Neuronal stem cell (in vitro differentiated cells): ENCODE data around the gene WFS1.

Source experiments
- DNase-seq: peaks from one replicate; pipeline ENCODE4 v3.0.0-alpha.2; 2013; ENCODE audit warnings: low spot score
- H2AFZ ChIP-seq: one replicate; pipeline ENCODE4 v1.6.1; 2013; ENCODE audit warnings: mild to moderate bottlenecking, low read length, inconsistent platforms
- H2AK5ac ChIP-seq: 2 replicates; pipeline ENCODE4 v1.6.1; 2013; ENCODE audit warnings: low read depth, mild to moderate bottlenecking, inconsistent platforms, low read length, moderate library complexity, mixed read lengths
- H2BK120ac ChIP-seq: 2 replicates; pipeline ENCODE4 v1.6.1; 2013; ENCODE audit warnings: low read depth, mild to moderate bottlenecking, inconsistent platforms, low read length, moderate library complexity, mixed read lengths
- H2BK12ac ChIP-seq: one replicate; pipeline ENCODE4 v1.6.1; 2013; ENCODE audit warnings: low read length, inconsistent platforms
- H2BK15ac ChIP-seq: 2 replicates; pipeline ENCODE4 v1.6.1; 2013; ENCODE audit warnings: mild to moderate bottlenecking, low read length, inconsistent platforms, mixed read lengths
- H2BK5ac ChIP-seq: one replicate; pipeline ENCODE4 v1.6.1; 2013; ENCODE audit warnings: inconsistent platforms, mild to moderate bottlenecking, low read length, moderate library complexity
- H3K14ac ChIP-seq: one replicate; pipeline ENCODE4 v1.6.1; 2013; ENCODE audit warnings: low read length, inconsistent platforms
- H3K18ac ChIP-seq: 2 replicates; pipeline ENCODE4 v1.6.1; 2013; ENCODE audit warnings: low read length, inconsistent platforms
- H3K23ac ChIP-seq: 2 replicates; pipeline ENCODE4 v1.6.1; 2013; ENCODE audit warnings: low read depth, mild to moderate bottlenecking, mixed read lengths, low read length, inconsistent platforms; ENCODE audit not compliant: poor library complexity
- H3K27ac ChIP-seq: replicated peaks from 3 replicates; pipeline ENCODE4 v1.5.1; 2013; ENCODE audit warnings: low read length, inconsistent platforms
- H3K27me3 ChIP-seq, 3 experiments: 2 replicates each; pipeline ENCODE4 v1.6.1; 2013; ENCODE audit warnings: low read length in 3 of 3, mild to moderate bottlenecking in 2 of 3, inconsistent platforms in 1 of 3, low read depth in 1 of 3, mixed read lengths in 1 of 3, moderate library complexity in 1 of 3; ENCODE audit not compliant: control insufficient read depth in 3 of 3, insufficient read depth in 3 of 3
- H3K36me3 ChIP-seq, 2 donors: replicated peaks in 1 of 2; 2 replicates each; pipeline ENCODE4 v1.6.1; 2013; ENCODE audit warnings: low read length in 2 of 2; ENCODE audit not compliant: control insufficient read depth in 2 of 2, insufficient read depth in 2 of 2
- H3K4ac ChIP-seq: 2 replicates; pipeline ENCODE4 v1.6.1; 2013; ENCODE audit warnings: inconsistent platforms, mild to moderate bottlenecking, low read length, moderate library complexity
- H3K4me1 ChIP-seq, 2 donors: 1 replicate in 1 of 2; 2 replicates in 1 of 2; pipeline ENCODE4 v1.6.1; 2013; ENCODE audit warnings: low read length in 2 of 2, low read depth in 1 of 2; ENCODE audit not compliant: control insufficient read depth in 2 of 2, insufficient read depth in 1 of 2
- H3K4me2 ChIP-seq: one replicate; pipeline ENCODE4 v1.6.1; 2013; ENCODE audit warnings: mild to moderate bottlenecking, low read length, inconsistent platforms; ENCODE audit not compliant: insufficient read depth, poor library complexity, severe bottlenecking
- H3K4me3 ChIP-seq, 2 donors: 2 replicates each; pipeline ENCODE4 v1.5.1; 2013; ENCODE audit warnings: low read length in 2 of 2, mild to moderate bottlenecking in 2 of 2, inconsistent platforms in 1 of 2, moderate library complexity in 1 of 2
- H3K79me1 ChIP-seq: one replicate; pipeline ENCODE4 v1.6.1; 2013; ENCODE audit warnings: low read depth, mild to moderate bottlenecking, inconsistent platforms, low read length, moderate library complexity
- H3K9ac ChIP-seq: one replicate; pipeline ENCODE4 v1.6.1; 2013; ENCODE audit warnings: mild to moderate bottlenecking, low read depth, low read length, inconsistent platforms; ENCODE audit not compliant: poor library complexity
- H3K9me3 ChIP-seq, 2 donors: replicated peaks in 1 of 2; 2 replicates each; pipeline versions ENCODE3 to v1.6.1; 2013; ENCODE audit warnings: low read length in 2 of 2, mild to moderate bottlenecking in 2 of 2, inconsistent platforms in 1 of 2, low read depth in 1 of 2, mixed read lengths in 1 of 2, moderate library complexity in 1 of 2; ENCODE audit not compliant: control insufficient read depth in 2 of 2, insufficient read depth in 1 of 2
- H4K8ac ChIP-seq: one replicate; pipeline ENCODE4 v1.6.1; 2013; ENCODE audit warnings: low read depth, mild to moderate bottlenecking, inconsistent platforms, low read length, moderate library complexity
- H4K91ac ChIP-seq: one replicate; pipeline ENCODE4 v1.6.1; 2013; ENCODE audit warnings: low read length, low read depth, mild to moderate bottlenecking, inconsistent platforms; ENCODE audit not compliant: poor library complexity
- WGBS, 2 donors: extraction: QIAGEN DNeasy Blood & Tissue Kit; methylation state at CpG; one replicate each; pipeline ENCODE4 v1.1.7; 2013; ENCODE audit warnings: missing lambda C conversion rate in 2 of 2, mixed read lengths in 1 of 2; ENCODE audit not compliant: insufficient read length in 2 of 2, insufficient replicate concordance in 1 of 2; ENCODE audit errors: extremely low coverage in 2 of 2; 5-methylcytosine and 5-hydroxymethylcytosine counted together

Gene WFS1

GRCh38 chr4:6338951-6339817 lies 69.5 kb downstream of the WFS1 start:
- Histone ChIP-seq H4K91ac (no peak overlapping the region), H2BK12ac (no peak overlapping the region), H3K23ac (peak overlapping the region; percentile 68), H3K27ac (no peak overlapping the region), H2AK5ac (no peak overlapping the region), H3K36me3 (no peaks in the 10 kb centered on the region), H3K27me3 (peaks cover 0 to 25% (median 2%) of the 10 kb centered on the region in 3 experiments), H2AFZ (no peak overlapping the region), H3K4me3 (peak overlapping the region in 1 of 2 donors; percentile 54), H3K79me1 (peaks cover under 1% of the 10 kb centered on the region), H2BK5ac (no peak overlapping the region), H3K4me1 (peaks cover 0 to 3% of the 10 kb centered on the region in 2 donors), H4K8ac (no peak overlapping the region), H3K9ac (no peak overlapping the region), H2BK15ac (no peak overlapping the region), H3K4me2 (no peak overlapping the region), H3K9me3 (no peaks in the 10 kb centered on the region), H3K4ac (no peak overlapping the region), H3K14ac (peak overlapping the region; percentile 41), H2BK120ac (no peak overlapping the region), H3K18ac (peak overlapping the region; percentile 52)
- WGBS, 2 donors: no CpG with 5 or more reads among the region's 12 CpGs
- no peak for DNase-seq

- Histone ChIP-seq H3K36me3 (no peaks in the 10 kb centered on the region), H2BK120ac (no peak overlapping the region), H3K9me3 (no peaks in the 10 kb centered on the region), H2AK5ac (no peak overlapping the region), H3K27me3 (peaks cover 0 to 25% (median 4%) of the 10 kb centered on the region in 3 experiments), H2BK5ac (no peak overlapping the region), H3K4me3 (no peak overlapping the region), H2BK12ac (no peak overlapping the region), H3K4me2 (no peak overlapping the region), H3K4ac (no peak overlapping the region), H3K9ac (no peak overlapping the region), H3K14ac (no peak overlapping the region), H3K23ac (no peak overlapping the region), H3K27ac (no peak overlapping the region), H4K91ac (no peak overlapping the region), H3K79me1 (peaks cover 2% of the 10 kb centered on the region), H2BK15ac (no peak overlapping the region), H4K8ac (no peak overlapping the region), H3K4me1 (peaks cover 0 to 3% of the 10 kb centered on the region in 2 donors), H2AFZ (no peak overlapping the region), H3K18ac (peak overlapping the region; percentile 52)
- no peak for DNase-seq
- WGBS, 2 donors: no CpG with 5 or more reads among the region's 13 CpGs
Observed at GRCh38 chr4:6339818-6340445, 70.3 kb downstream of the WFS1 start.

- peaks cover 2% of the 10 kb centered on the region for H3K79me1 ChIP-seq
- H2BK15ac ChIP-seq: no peak overlapping the region
- H3K36me3 ChIP-seq: no peaks in the 10 kb centered on the region
- peak overlapping the region; percentile 27 for H2BK12ac ChIP-seq
- H3K14ac ChIP-seq: no peak overlapping the region
- no peak overlapping the region for H3K4ac ChIP-seq
- no peak overlapping the region for H3K4me3 ChIP-seq
- H4K91ac ChIP-seq: no peak overlapping the region
- H2BK120ac ChIP-seq: no peak overlapping the region
- no peak overlapping the region for H3K4me2 ChIP-seq
- no peak for DNase-seq
- H4K8ac ChIP-seq: peak overlapping the region; percentile 87
- no CpG with 5 or more reads among the region's 9 CpGs for WGBS, 2 donors
- no peak overlapping the region for H2AFZ ChIP-seq
- H2AK5ac ChIP-seq: no peak overlapping the region
- H2BK5ac ChIP-seq: no peak overlapping the region
- H3K18ac ChIP-seq: peak overlapping the region; percentile 67
- H3K23ac ChIP-seq: no peak overlapping the region
- H3K4me1 ChIP-seq: peaks cover 0 to 3% of the 10 kb centered on the region in 2 donors
- peaks cover 0 to 25% (median 4%) of the 10 kb centered on the region in 3 experiments for H3K27me3 ChIP-seq
- no peak overlapping the region for H3K27ac ChIP-seq
- H3K9ac ChIP-seq: no peak overlapping the region
- H3K9me3 ChIP-seq: peaks cover 0 to under 1% of the 10 kb centered on the region in 2 donors
Observed at GRCh38 chr4:6340446-6341015, 70.9 kb downstream of the WFS1 start.

GRCh38 chr4:6341696-6342095 lies 72.0 kb downstream of the WFS1 start:
- no peak overlapping the region for H3K18ac ChIP-seq
- H2BK12ac ChIP-seq: no peak overlapping the region
- H3K27ac ChIP-seq: no peak overlapping the region
- no peaks in the 10 kb centered on the region for H3K36me3 ChIP-seq
- H3K4me1 ChIP-seq: peaks cover 0 to 3% of the 10 kb centered on the region in 2 donors
- no peak overlapping the region for H3K4me2 ChIP-seq
- no peak overlapping the region for H3K23ac ChIP-seq
- no peak overlapping the region for H2AFZ ChIP-seq
- no peak overlapping the region for H2BK5ac ChIP-seq
- no peak overlapping the region for H3K4me3 ChIP-seq
- H3K14ac ChIP-seq: no peak overlapping the region
- H3K27me3 ChIP-seq: peaks cover 0 to 32% (median 4%) of the 10 kb centered on the region in 3 experiments
- H2BK120ac ChIP-seq: no peak overlapping the region
- peaks cover 0 to 2% of the 10 kb centered on the region in 2 donors for H3K9me3 ChIP-seq
- no peak overlapping the region for H4K8ac ChIP-seq
- DNase-seq: no peak
- no peak overlapping the region for H4K91ac ChIP-seq
- H3K4ac ChIP-seq: no peak overlapping the region
- no CpG with 5 or more reads among the region's 6 CpGs for WGBS, 2 donors
- H2AK5ac ChIP-seq: no peak overlapping the region
- no peak overlapping the region for H2BK15ac ChIP-seq
- no peak overlapping the region for H3K9ac ChIP-seq
- H3K79me1 ChIP-seq: peaks cover 2% of the 10 kb centered on the region
